Hematopoietic multipotent progenitor cell treated with erythropoietin and hydrocortisone succinate and interleukin-3 and kit ligand, for 17 days (in vitro differentiated cells): ENCODE data around the gene HOXA5.

Source experiments
- DNase-seq: peaks from one replicate; pipeline ENCODE4 v3.0.0-alpha.2; 2015; ENCODE audit warnings: low spot score

Gene HOXA5

GRCh38 chr7:27094304-27095049 is 49.0 kb downstream of the HOXA5 start:
- no peak for DNase-seq

GRCh38 chr7:27093184-27093895 is 50.1 kb downstream of the HOXA5 start:
- DNase-seq = no peak

GRCh38 chr7:27092819-27093110 is 50.7 kb downstream of the HOXA5 start:
- no peak for DNase-seq

DNA sequence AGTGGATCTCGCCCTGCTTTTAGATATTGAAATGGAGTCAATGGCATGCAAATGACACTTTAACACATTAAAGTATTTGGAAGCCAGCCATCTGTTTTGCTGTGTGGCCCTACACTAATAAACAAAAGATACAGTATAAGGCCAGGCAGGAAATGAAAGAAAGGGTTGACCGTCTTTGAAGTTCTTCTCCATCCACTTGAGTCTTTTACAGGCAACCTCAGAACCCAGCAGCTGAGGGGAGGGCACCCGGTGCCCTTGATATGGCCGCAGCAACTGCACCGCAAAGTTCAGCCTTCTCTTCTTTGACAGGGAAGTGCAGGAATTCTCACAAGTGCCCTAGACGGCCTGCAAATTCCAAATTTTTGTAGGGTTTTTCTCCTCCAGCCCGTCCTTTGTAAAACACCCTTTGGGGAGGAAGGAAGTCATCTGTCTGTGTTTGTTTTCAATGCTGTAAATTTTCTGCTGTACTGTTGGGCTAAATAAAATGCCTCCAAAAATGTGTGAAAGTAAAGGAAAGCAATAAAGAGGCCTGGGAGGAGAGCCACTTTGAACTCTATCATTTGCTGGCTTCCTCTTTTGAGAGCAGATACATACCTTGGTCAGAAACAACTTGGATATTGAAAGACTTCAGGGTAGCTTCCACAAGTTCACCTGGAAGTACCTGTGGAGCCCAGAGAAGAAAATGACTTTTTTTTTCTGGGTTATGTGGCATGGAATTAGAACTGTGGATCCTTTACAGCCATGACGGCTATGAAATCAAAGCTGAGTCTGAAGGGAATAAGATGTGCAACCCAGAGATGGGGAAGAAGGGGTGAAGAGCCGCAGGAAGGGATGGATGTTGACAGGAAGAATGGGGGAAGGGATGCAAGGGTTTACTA is 51.3 kb downstream of the HOXA5 start:
- DNase-seq = no peak

DNA sequence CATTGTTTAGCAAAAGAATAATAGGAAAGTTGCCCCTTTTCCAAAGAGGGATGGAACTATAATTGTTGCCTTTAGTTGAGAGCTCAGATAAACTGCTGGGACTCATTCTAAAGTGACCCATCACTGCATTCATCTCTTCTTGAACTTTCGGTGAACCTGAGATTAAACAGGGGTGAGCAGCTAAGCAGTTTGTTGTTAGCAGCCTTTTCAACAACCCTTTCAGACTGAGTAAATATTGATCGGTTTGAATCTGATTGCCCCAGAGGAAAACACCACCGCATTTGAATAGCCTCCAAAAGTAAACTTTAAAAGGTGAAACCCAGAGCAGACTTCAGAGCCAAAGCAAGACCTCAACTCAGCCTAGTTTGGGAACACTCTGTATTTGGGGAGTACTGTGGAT is 52.4 kb downstream of the HOXA5 start:
- no peak for DNase-seq
